Heart right ventricle (tissue), 16 donors: ENCODE measurements around the gene AGPAT3. TPM values are rescaled to one million over a fixed set of nuclear protein-coding genes. Genes with fewer than 3 reads are reported as not detected.
A peak's percentile ranks its signal among the peaks of the same experiment; 100 is the strongest.

Source experiments
- ATAC-seq, 8 donors: fragments of 200-7000 bp; cut with Tn5 transposase; one replicate each; pipeline ENCODE4 v1.9.1; 2020; ENCODE audit warnings: mild to moderate bottlenecking in 8 of 8, moderate library complexity in 8 of 8, moderate number of reproducible peaks in 1 of 8
- DNase-seq, 2 donors: peaks; one replicate each; pipeline ENCODE4 v3.0.0-alpha.2; 2020
- H3K27ac ChIP-seq, 10 donors: fragments of 200-600 bp; sonication (generic) in 2 of 10; one replicate each; pipeline versions ENCODE4 v1.5.0 to v1.8.0; 2020 to 2022; ENCODE audit warnings: mild to moderate bottlenecking in 3 of 10
- H3K27me3 ChIP-seq, 7 donors: fragments of 200-600 bp; one replicate each; pipeline ENCODE4 v1.8.0; 2021 to 2022; ENCODE audit warnings: mild to moderate bottlenecking in 2 of 7
- H3K36me3 ChIP-seq, 9 donors: fragments of 200-600 bp; sonication (generic) in 1 of 9; one replicate each; pipeline versions ENCODE4 v1.5.0 to v1.8.0; 2020 to 2022; ENCODE audit warnings: mild to moderate bottlenecking in 2 of 9
- H3K4me1 ChIP-seq, 9 donors: fragments of 200-600 bp; sonication (generic) in 1 of 9; one replicate each; pipeline versions ENCODE4 v1.5.0 to v1.8.0; 2020 to 2022; ENCODE audit warnings: mild to moderate bottlenecking in 4 of 9
- H3K4me3 ChIP-seq, 10 donors: fragments of 200-600 bp; sonication (generic) in 2 of 10; one replicate each; pipeline versions ENCODE4 v1.5.0 to v1.8.0; 2020 to 2022; ENCODE audit warnings: mild to moderate bottlenecking in 7 of 10, moderate library complexity in 2 of 10
- H3K9me3 ChIP-seq, 11 donors: fragments of 200-600 bp in 10 of 11; sonication (generic) in 2 of 11; one replicate each; pipeline versions ENCODE4 v1.5.0 to v1.8.0; 2013 to 2022; ENCODE audit warnings: mild to moderate bottlenecking in 2 of 11, control low read depth in 1 of 11, moderate library complexity in 1 of 11
- WGBS, 2 donors: extraction: QIAGEN DNeasy Blood & Tissue Kit; methylation state at CpG; one replicate each; pipeline ENCODE4 v1.1.7; 2013; ENCODE audit warnings: inconsistent platforms in 1 of 2; 5-methylcytosine and 5-hydroxymethylcytosine counted together
- intact Hi-C, 10 donors: fragments of 100-400 bp; cut with DNase I; formaldehyde crosslinking; loops; one replicate each; pipeline versions ENCODE4 v1.11.1 to v1.14.2; 2022
- polyA plus RNA-seq, 2 donors: library from polyadenylated mRNA; stranded (reverse); fragments of 200-250 nt; gene quantifications; one replicate each; pipeline ENCODE4 v1.2.3, GENCODE V29; 2013
- total RNA-seq, 10 donors: library from RNA; stranded (reverse); fragmentation: NEBNext Ultra II Directional in 3 of 10; extraction: Animal tissue kit (Norgen Biotek cat#: 25700) in 3 of 10; gene quantifications; one replicate each; pipeline versions ENCODE4 v1.2.1 to v1.2.4, GENCODE V29; 2021 to 2023
- TF ChIP-seq, protein P1 (sequence below), 9 donors: fragments of 200-600 bp; sonication (generic) in 2 of 9; IDR thresholded peaks; one replicate each; pipeline versions ENCODE4 v1.5.0 to v1.8.0; 2021 to 2022; ENCODE audit warnings: antibody characterized with exemption in 9 of 9, mild to moderate bottlenecking in 5 of 9, moderate library complexity in 1 of 9
- donor health status: Arrhythmogenic right ventricular cardiomyopathy.
- donor health status: ischemic (EF 13 %, LVEDD 7.1; RV severe dilation, severe dysfunction).
- donor health status: healthy with polysubstance abuse.
- donor health status: DM: no; HTN: yes; CAD: no.
- donor health status: DM: no; HTN: no; CAD: no.
- donor health status: ischemic (EF 25% LVEDD 6.9; RV normal size, moderate dysfunction).
- donor health status: ischemic (EF 25% LVEDD 5.7; RV mildly dilated, moderate dysfunction).
- donor health status: healthy.
- donor health status: DM: yes; HTN: yes; CAD: no.
- donor health status: Ischemic cardiomyopathy.
- donor health status: ischemic (EF 35%, LVEDD 5.7; RV mildly dilated, moderate dysfunction).
- donor health status: nonischemic (EF 11% LVEDD 7.7; RV severe dilation, severe dysfunction).
- donor health status: DM: yes; HTN: yes; CAD: no.
- donor health status: PGD.
- donor health status: ischemic (EF 29% LVEDD 5.4; RV normal size, mild dysfunction).
- donor health status: nonischemic (EF 23%, LVEDD 6.1; RV moderate dilation, normal function).

The AGPAT3 gene
- total and polyA plus RNA-seq, 12 donors: 19.7 to 110 (median 65.6) TPM

DNA sequence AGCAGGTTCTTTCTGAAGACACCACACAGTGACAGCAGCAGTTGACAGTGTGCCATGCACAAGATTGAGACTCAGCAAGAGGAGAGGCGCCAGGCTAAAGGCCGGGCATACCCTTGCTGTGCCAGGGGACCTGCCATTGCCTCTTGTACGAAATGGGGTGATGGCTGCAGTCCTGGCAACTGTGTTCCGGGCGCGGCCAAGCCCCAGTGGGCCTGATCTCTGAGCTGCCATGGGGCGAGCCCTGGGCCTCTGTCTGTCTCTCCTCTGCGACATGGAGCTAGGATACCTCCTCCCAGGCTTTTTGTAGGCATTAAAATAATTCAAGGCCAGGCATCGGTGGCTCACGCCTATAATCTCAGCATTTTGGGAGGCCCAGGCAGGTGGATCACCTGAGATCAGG lies 137.5 kb downstream of the AGPAT3 start:
- H3K4me1 ChIP-seq: peaks cover 0 to 11% (median 0%) of the 10 kb centered on the region in 9 donors
- H3K27ac ChIP-seq: no peak overlapping the region
- ATAC-seq (no peak), DNase-seq (no peak)
- no peak overlapping the region for H3K4me3 ChIP-seq
- TF ChIP-seq, protein P1, sequence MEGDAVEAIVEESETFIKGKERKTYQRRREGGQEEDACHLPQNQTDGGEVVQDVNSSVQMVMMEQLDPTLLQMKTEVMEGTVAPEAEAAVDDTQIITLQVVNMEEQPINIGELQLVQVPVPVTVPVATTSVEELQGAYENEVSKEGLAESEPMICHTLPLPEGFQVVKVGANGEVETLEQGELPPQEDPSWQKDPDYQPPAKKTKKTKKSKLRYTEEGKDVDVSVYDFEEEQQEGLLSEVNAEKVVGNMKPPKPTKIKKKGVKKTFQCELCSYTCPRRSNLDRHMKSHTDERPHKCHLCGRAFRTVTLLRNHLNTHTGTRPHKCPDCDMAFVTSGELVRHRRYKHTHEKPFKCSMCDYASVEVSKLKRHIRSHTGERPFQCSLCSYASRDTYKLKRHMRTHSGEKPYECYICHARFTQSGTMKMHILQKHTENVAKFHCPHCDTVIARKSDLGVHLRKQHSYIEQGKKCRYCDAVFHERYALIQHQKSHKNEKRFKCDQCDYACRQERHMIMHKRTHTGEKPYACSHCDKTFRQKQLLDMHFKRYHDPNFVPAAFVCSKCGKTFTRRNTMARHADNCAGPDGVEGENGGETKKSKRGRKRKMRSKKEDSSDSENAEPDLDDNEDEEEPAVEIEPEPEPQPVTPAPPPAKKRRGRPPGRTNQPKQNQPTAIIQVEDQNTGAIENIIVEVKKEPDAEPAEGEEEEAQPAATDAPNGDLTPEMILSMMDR (IDR thresholded peaks at IDR 0.05): no peak
- no peaks in the 10 kb centered on the region for H3K36me3 ChIP-seq
- intact Hi-C loops: loop anchor here in 1 of 10 donors (10.0 kb wide), 2 partner anchors 52 to 312 kb away; no protein-coding TSS in a partner anchor
- H3K27me3 ChIP-seq: no peaks in the 10 kb centered on the region
- 94 to 97% methylated on average over 10 of the region's 10 CpGs for WGBS, 2 donors
- peaks cover 0 to 6% (median 0%) of the 10 kb centered on the region in 11 donors for H3K9me3 ChIP-seq

DNA sequence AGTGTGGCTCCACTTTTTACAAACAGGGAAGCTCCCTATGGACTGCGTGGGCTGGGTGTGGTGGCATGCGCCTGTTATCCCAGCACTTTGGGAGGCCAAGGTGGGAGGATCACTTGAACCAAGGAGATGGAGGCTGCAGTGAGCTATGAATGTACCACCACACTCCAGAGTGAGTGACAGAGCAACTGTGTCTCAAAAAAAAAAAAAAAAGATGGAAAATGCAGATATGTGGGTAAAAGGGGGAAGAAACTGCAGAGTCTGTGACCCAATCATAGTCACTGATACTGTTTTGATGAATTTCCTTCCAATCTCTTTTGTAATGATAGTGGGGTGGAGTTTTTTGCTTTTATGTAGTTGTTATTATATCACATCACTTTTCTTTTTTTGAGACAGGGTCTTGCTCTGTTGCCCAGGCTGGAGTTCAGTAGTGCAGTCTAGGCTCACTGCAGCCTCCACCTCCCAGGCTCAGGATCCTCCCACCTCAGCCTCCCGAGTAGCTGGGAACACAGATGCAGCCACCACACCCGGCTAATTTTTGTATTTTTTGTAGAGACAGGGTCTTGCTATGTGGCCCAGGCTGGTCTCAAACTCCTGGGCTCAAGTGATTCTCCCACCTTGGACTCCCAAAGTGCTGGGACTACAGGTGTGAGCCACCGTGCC lies 138.4 kb downstream of the AGPAT3 start:
- 88 to 94% methylated on average over 5 of the region's 5 CpGs for WGBS, 2 donors
- ATAC-seq (no peak), DNase-seq (no peak)
- peaks cover 0 to 11% (median 0%) of the 10 kb centered on the region in 9 donors for H3K4me1 ChIP-seq
- TF ChIP-seq, protein P1 (IDR thresholded peaks at IDR 0.05): no peak
- H3K4me3 ChIP-seq: no peak overlapping the region
- no peaks in the 10 kb centered on the region for H3K9me3 ChIP-seq
- H3K27me3 ChIP-seq: no peaks in the 10 kb centered on the region
- no peaks in the 10 kb centered on the region for H3K36me3 ChIP-seq
- no peak overlapping the region for H3K27ac ChIP-seq
- intact Hi-C loops: loop anchor here in 1 of 10 donors (10.0 kb wide), 2 partner anchors 51 to 311 kb away; no protein-coding TSS in a partner anchor

DNA sequence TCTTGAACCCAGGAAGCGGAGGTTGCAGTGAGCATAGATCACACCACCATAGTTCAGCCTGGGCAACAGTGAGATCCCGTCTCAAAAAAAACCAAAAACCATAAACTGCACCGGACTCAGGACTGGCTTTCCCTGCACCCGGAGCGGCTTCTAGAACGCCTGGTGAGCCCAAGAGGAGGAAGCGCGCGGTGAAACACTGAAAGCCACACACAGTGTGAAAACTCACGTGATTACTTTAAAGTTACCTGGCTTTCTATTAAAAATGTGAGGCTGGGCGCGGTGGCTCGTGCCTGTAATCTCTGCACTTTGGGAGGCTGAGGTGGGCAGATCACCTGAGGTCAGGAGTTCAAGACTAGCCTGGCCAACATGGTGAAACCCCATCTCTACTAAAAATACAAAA lies 140.0 kb downstream of the AGPAT3 start:
- Histone ChIP-seq H3K36me3 (no peaks in the 10 kb centered on the region), H3K4me1 (peaks cover 0 to 11% (median 0%) of the 10 kb centered on the region in 9 donors), H3K27me3 (no peaks in the 10 kb centered on the region), H3K4me3 (no peak overlapping the region), H3K9me3 (no peaks in the 10 kb centered on the region), H3K27ac (peak overlapping the region in 5 of 10 donors; percentile 71 to 78 (median 75))
- 95 to 96% methylated on average over 13 of the region's 13 CpGs for WGBS, 2 donors
- ATAC-seq (no peak), DNase-seq (no peak)
- TF ChIP-seq, protein P1 (IDR thresholded peaks at IDR 0.05): no peak
- intact Hi-C loops: loop anchor here in 1 of 10 donors (10.0 kb wide), 2 partner anchors 50 to 310 kb away; no protein-coding TSS in a partner anchor

DNA sequence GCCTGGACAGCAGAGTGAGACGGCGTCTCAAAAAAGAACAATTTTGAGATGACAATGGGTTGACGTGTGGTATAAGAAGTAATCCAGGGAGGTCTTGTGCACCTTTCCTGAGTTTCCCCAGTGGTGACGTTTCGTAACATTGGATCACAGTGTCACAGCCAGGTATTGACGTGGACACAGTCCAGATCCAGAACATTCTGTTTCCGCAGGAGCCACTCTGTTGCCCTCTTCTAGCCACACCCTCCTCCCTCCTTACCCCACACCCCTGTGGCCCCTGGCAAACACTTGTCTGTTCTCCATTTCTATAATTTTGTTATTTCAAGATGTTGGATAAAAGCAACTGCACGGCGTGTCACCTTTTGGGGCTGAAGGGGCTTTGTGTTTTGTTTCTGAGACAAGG lies 140.6 kb downstream of the AGPAT3 start:
- Histone ChIP-seq H3K27me3 (no peaks in the 10 kb centered on the region), H3K36me3 (no peaks in the 10 kb centered on the region), H3K9me3 (no peaks in the 10 kb centered on the region), H3K4me3 (no peak overlapping the region), H3K4me1 (peaks cover 0 to 11% (median 0%) of the 10 kb centered on the region in 9 donors), H3K27ac (peak overlapping the region in 9 of 10 donors; percentile 63 to 79 (median 75))
- intact Hi-C loops: loop anchor here in 1 of 10 donors (10.0 kb wide), 2 partner anchors 49 to 309 kb away; no protein-coding TSS in a partner anchor
- TF ChIP-seq, protein P1 (IDR thresholded peaks at IDR 0.05): no peak
- WGBS, 2 donors: 81 to 90% methylated on average over 9 of the region's 9 CpGs
- no peak for ATAC-seq
- no peak for DNase-seq
